Trophoblast cell (in vitro differentiated cells and primary cell): Measurements from ENCODE around the gene ZNF215.

Experiments
- DNase-seq, 2 donors: peaks; one replicate each; pipeline ENCODE4 v3.0.0-alpha.2; 2016
- H2AFZ ChIP-seq: 2 replicates; pipeline ENCODE4 v1.6.1; 2013; ENCODE audit warnings: low read length, moderate library complexity, mild to moderate bottlenecking; ENCODE audit not compliant: insufficient read depth, poor library complexity
- H2AK5ac ChIP-seq: 2 replicates; pipeline ENCODE4 v1.6.1; 2013; ENCODE audit warnings: mild to moderate bottlenecking, low read length
- H2BK120ac ChIP-seq: 2 replicates; pipeline ENCODE4 v1.6.1; 2013; ENCODE audit warnings: low read length, mild to moderate bottlenecking, moderate library complexity; ENCODE audit not compliant: insufficient read depth, poor library complexity
- H2BK12ac ChIP-seq: 2 replicates; pipeline ENCODE4 v1.6.1; 2013; ENCODE audit warnings: mild to moderate bottlenecking, low read length, moderate library complexity
- H2BK5ac ChIP-seq: 2 replicates; pipeline ENCODE4 v1.6.1; 2013; ENCODE audit warnings: low read length, low read depth, moderate library complexity, mild to moderate bottlenecking; ENCODE audit not compliant: poor library complexity
- H3K14ac ChIP-seq: 2 replicates; pipeline ENCODE4 v1.6.1; 2013; ENCODE audit warnings: mild to moderate bottlenecking, low read length
- H3K18ac ChIP-seq: 2 replicates; pipeline ENCODE4 v1.6.1; 2013; ENCODE audit warnings: mild to moderate bottlenecking, low read length
- H3K23ac ChIP-seq: 2 replicates; pipeline ENCODE4 v1.6.1; 2013; ENCODE audit warnings: low read length
- H3K27ac ChIP-seq: 2 replicates; pipeline ENCODE4 v1.5.1; 2013; ENCODE audit warnings: low read depth, mild to moderate bottlenecking, inconsistent platforms, low read length, moderate library complexity
- H3K27me3 ChIP-seq: 2 replicates; pipeline ENCODE4 v1.6.1; 2013; ENCODE audit warnings: inconsistent platforms, mild to moderate bottlenecking, low read length, moderate library complexity; ENCODE audit not compliant: insufficient read depth
- H3K36me3 ChIP-seq, 2 experiments: 1 replicate in 1 of 2; 2 replicates in 1 of 2; pipeline ENCODE4 v1.6.1; 2013; ENCODE audit warnings: low read length in 2 of 2, mild to moderate bottlenecking in 2 of 2, moderate library complexity in 1 of 2; ENCODE audit not compliant: insufficient read depth in 2 of 2, control insufficient read depth in 1 of 2
- H3K4ac ChIP-seq: 2 replicates; pipeline ENCODE4 v1.6.1; 2013; ENCODE audit warnings: low read depth, mild to moderate bottlenecking, low read length, moderate library complexity
- H3K4me1 ChIP-seq, 2 experiments: 1 replicate in 1 of 2; 2 replicates in 1 of 2; pipeline ENCODE4 v1.6.1; 2013; ENCODE audit warnings: low read length in 2 of 2, mild to moderate bottlenecking in 2 of 2, moderate library complexity in 1 of 2; ENCODE audit not compliant: insufficient read depth in 2 of 2, control insufficient read depth in 1 of 2
- H3K4me2 ChIP-seq: 2 replicates; pipeline ENCODE4 v1.6.1; 2013; ENCODE audit warnings: inconsistent platforms, mild to moderate bottlenecking, low read length, moderate library complexity
- H3K4me3 ChIP-seq: 2 replicates; pipeline ENCODE4 v1.5.1; 2013; ENCODE audit warnings: mild to moderate bottlenecking, low read depth, low read length, inconsistent platforms
- H3K79me1 ChIP-seq: one replicate; pipeline ENCODE4 v1.6.1; 2013; ENCODE audit warnings: low read length
- H3K79me2 ChIP-seq: 2 replicates; pipeline ENCODE4 v1.6.1; 2013; ENCODE audit warnings: low read length, mild to moderate bottlenecking; ENCODE audit not compliant: control insufficient read depth, insufficient read depth, poor library complexity
- H3K9ac ChIP-seq: 2 replicates; pipeline ENCODE4 v1.6.1; 2013; ENCODE audit warnings: mild to moderate bottlenecking, low read length
- H3K9me3 ChIP-seq: 2 replicates; pipeline ENCODE4 v1.6.1; 2013; ENCODE audit warnings: low read depth, mild to moderate bottlenecking, control low read depth, inconsistent platforms, low read length; ENCODE audit not compliant: insufficient read depth
- H4K12ac ChIP-seq: 2 replicates; pipeline ENCODE4 v1.6.1; 2013; ENCODE audit warnings: low read depth, mild to moderate bottlenecking, low read length, moderate library complexity
- H4K8ac ChIP-seq: 2 replicates; pipeline ENCODE4 v1.6.1; 2013; ENCODE audit warnings: low read depth, mild to moderate bottlenecking, low read length, moderate library complexity
- H4K91ac ChIP-seq: one replicate; pipeline ENCODE4 v1.6.1; 2013; ENCODE audit warnings: low read depth, mild to moderate bottlenecking, low read length, moderate library complexity
- WGBS: extraction: QIAGEN DNeasy Blood & Tissue Kit; methylation state at CpG from one replicate; pipeline ENCODE4 v1.1.7; 2013; ENCODE audit warnings: missing lambda C conversion rate; ENCODE audit not compliant: insufficient read length, insufficient coverage; ENCODE audit errors: extremely low coverage; 5-methylcytosine and 5-hydroxymethylcytosine counted together

ZNF215 gene

DNA sequence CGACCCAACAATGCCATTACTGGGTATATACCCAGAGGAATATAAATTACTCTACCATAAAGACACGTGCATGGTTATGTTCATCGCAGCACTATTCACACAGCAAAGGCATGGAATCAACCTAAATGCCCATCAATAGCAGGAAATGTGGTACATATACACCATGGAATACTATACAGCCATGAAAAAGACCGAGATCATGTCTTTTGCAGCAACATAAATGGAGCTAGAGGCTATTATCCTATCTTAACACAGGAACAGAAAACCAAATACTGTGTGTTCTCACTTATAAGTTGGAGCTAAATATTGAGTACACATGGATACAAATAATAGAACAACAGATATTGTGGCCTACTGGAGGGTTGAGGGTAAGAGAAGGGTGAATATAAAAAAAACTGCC, 37.4 kb upstream of the ZNF215 start:
- H3K18ac ChIP-seq = no peak overlapping the region
- H3K9me3 ChIP-seq = no peaks in the 10 kb centered on the region
- no peak overlapping the region for H3K27ac ChIP-seq
- no peak overlapping the region for H4K12ac ChIP-seq
- no peaks in the 10 kb centered on the region for H3K27me3 ChIP-seq
- H2BK5ac ChIP-seq = no peak overlapping the region
- no peak for DNase-seq
- no peaks in the 10 kb centered on the region for H3K79me1 ChIP-seq
- WGBS = no CpG with 5 or more reads among the region's 4 CpGs
- no peak overlapping the region for H3K4ac ChIP-seq
- H2BK120ac ChIP-seq = no peak overlapping the region
- H4K91ac ChIP-seq = no peak overlapping the region
- no peak overlapping the region for H3K4me2 ChIP-seq
- no peak overlapping the region for H4K8ac ChIP-seq
- H2AFZ ChIP-seq = no peak overlapping the region
- H3K4me3 ChIP-seq = no peak overlapping the region
- no peak overlapping the region for H2AK5ac ChIP-seq
- no peak overlapping the region for H3K9ac ChIP-seq
- no peaks in the 10 kb centered on the region for H3K79me2 ChIP-seq
- no peaks in the 10 kb centered on the region for H3K36me3 ChIP-seq
- H3K14ac ChIP-seq = no peak overlapping the region
- no peak overlapping the region for H2BK12ac ChIP-seq
- no peak overlapping the region for H3K23ac ChIP-seq
- H3K4me1 ChIP-seq = no peaks in the 10 kb centered on the region

DNA sequence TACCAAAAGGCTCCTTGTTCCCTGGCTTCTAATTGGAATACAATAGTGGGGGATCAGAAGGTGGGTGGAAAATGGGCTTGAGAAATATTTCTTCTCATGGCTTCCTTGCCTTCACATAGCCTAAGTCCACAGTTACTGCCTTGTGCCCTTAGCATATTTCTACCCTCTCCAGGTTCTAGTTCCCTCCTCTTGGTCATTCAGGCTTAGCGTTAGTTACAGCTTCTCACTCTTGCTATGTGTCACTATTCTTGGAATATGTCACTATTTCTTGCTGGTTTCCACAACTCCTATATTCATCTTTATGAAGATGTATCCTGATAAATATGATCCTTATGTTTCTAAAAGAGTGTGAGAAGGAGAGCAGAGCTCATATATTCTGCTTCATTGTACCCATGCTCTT, 36.4 kb upstream of the ZNF215 start:
- Histone ChIP-seq H3K27ac (no peak overlapping the region), H2BK120ac (no peak overlapping the region), H3K9me3 (no peaks in the 10 kb centered on the region), H3K4me3 (no peak overlapping the region), H3K14ac (no peak overlapping the region), H2AK5ac (no peak overlapping the region), H3K79me2 (no peaks in the 10 kb centered on the region), H2BK12ac (no peak overlapping the region), H3K18ac (no peak overlapping the region), H3K79me1 (no peaks in the 10 kb centered on the region), H2AFZ (no peak overlapping the region), H4K91ac (no peak overlapping the region), H3K4me2 (no peak overlapping the region), H4K8ac (no peak overlapping the region), H3K23ac (no peak overlapping the region), H4K12ac (no peak overlapping the region), H3K27me3 (no peaks in the 10 kb centered on the region), H3K4me1 (no peaks in the 10 kb centered on the region), H3K36me3 (no peaks in the 10 kb centered on the region), H3K4ac (no peak overlapping the region), H3K9ac (no peak overlapping the region), H2BK5ac (no peak overlapping the region)
- no peak for DNase-seq
- WGBS = no CpG with 5 or more reads among the region's 1 CpG

DNA sequence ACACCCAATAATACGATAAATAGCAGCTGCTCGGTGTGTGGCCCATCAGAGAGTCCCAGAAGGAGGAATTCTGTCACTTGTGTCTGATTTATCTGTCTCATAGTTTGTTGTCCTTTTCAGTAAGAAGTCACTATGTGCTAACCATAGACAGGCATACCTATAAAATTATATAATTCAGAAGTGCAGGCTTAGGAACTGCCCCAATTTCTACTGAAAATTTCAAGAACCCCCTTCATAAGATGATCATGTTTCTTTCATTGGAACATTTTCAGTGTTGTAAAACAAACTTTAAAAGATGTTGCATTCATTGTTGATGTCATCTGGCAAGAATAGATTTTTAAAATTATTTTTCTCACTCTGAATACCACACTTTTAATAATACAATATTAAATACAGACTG, 33.8 kb upstream of the ZNF215 start, which contains the start of gene OR2D2:
TSS of gene OR2D2 (minus strand) at position 101 of the 400 bp plus-strand sequence. CDS start at position 101, 0 bp downstream.
- WGBS = no CpG with 5 or more reads among the region's 2 CpGs
- Histone ChIP-seq H3K23ac (no peak within 1 kb of the TSS), H3K79me1 (no peaks in the 10 kb centered on the region), H4K12ac (no peak within 1 kb of the TSS), H2BK5ac (no peak within 1 kb of the TSS), H2BK12ac (no peak within 1 kb of the TSS), H3K4me2 (no peak within 1 kb of the TSS), H3K9me3 (no peaks in the 10 kb centered on the region), H2AFZ (no peak within 1 kb of the TSS), H4K8ac (no peak within 1 kb of the TSS), H3K27ac (no peak within 1 kb of the TSS), H3K4ac (no peak within 1 kb of the TSS), H3K14ac (no peak within 1 kb of the TSS), H3K27me3 (no peaks in the 10 kb centered on the region), H4K91ac (no peak within 1 kb of the TSS), H3K18ac (no peak within 1 kb of the TSS), H3K4me3 (no peak within 1 kb of the TSS), H3K4me1 (no peaks in the 10 kb centered on the region), H3K36me3 (no peaks in the 10 kb centered on the region), H3K79me2 (no peaks in the 10 kb centered on the region), H3K9ac (no peak within 1 kb of the TSS), H2BK120ac (no peak within 1 kb of the TSS), H2AK5ac (no peak within 1 kb of the TSS)
- DNase-seq = no peak

DNA sequence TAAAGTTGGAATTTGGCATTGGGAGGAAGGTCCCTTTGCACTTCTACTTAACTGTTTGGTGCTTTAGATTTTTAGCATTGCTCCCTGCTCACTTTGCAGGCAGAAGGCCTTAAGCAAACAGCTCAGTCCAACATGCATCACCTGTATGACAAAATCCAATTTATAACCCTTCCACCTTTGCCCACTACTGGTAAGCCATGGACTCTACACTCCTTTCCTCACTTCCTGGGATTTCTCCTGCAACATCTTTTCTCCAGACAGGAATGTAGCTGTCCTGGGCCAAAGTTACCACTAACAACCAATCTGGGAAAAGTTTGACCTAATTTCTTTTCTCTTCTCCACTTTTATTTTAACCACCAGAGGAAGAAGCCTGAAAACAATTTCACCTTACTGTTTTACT, 32.1 kb upstream of the ZNF215 start:
- Histone ChIP-seq H3K14ac (no peak overlapping the region), H3K23ac (no peak overlapping the region)

More for the DNA sequence above, 32.1 kb upstream of the ZNF215 start:
- Histone ChIP-seq H4K8ac (no peak overlapping the region), H3K27ac (no peak overlapping the region), H3K79me2 (no peaks in the 10 kb centered on the region), H3K27me3 (no peaks in the 10 kb centered on the region), H2BK12ac (no peak overlapping the region), H3K4me2 (no peak overlapping the region), H4K12ac (no peak overlapping the region), H3K4me3 (no peak overlapping the region), H3K79me1 (no peaks in the 10 kb centered on the region), H3K9ac (no peak overlapping the region), H2BK5ac (no peak overlapping the region), H3K18ac (no peak overlapping the region), H4K91ac (no peak overlapping the region), H3K36me3 (no peaks in the 10 kb centered on the region), H2BK120ac (no peak overlapping the region), H2AFZ (no peak overlapping the region), H3K4ac (no peak overlapping the region), H3K4me1 (no peaks in the 10 kb centered on the region), H3K9me3 (no peaks in the 10 kb centered on the region), H2AK5ac (no peak overlapping the region)
- no peak for DNase-seq
